Skeletal muscle tissue (tissue), 4 donors: ENCODE results near the gene STK11. TPM values are rescaled to one million over a fixed set of nuclear protein-coding genes. Genes with fewer than 3 reads are reported as not detected.
A peak's percentile ranks its signal among the peaks of the same experiment; 100 is the strongest.

Experiments used
- H3K27ac ChIP-seq: one replicate; pipeline ENCODE4 v1.7.0; 2013; ENCODE audit warnings: mild to moderate bottlenecking, low read depth, low read length, inconsistent platforms
- H3K27me3 ChIP-seq, 3 donors: one replicate each; pipeline ENCODE4 v1.7.0; 2013; ENCODE audit warnings: low read length in 3 of 3; ENCODE audit not compliant: control insufficient read depth in 3 of 3, insufficient read depth in 3 of 3
- H3K36me3 ChIP-seq, 3 donors: one replicate each; pipeline ENCODE4 v1.7.0; 2013; ENCODE audit warnings: low read length in 3 of 3; ENCODE audit not compliant: control insufficient read depth in 3 of 3, insufficient read depth in 3 of 3
- H3K4me1 ChIP-seq, 3 donors: one replicate each; pipeline ENCODE4 v1.7.0; 2013; ENCODE audit warnings: low read length in 3 of 3, mild to moderate bottlenecking in 3 of 3; ENCODE audit not compliant: control insufficient read depth in 3 of 3, insufficient read depth in 3 of 3
- H3K4me3 ChIP-seq, 3 donors: one replicate each; pipeline ENCODE4 v1.7.0; 2013; ENCODE audit warnings: low read length in 3 of 3
- H3K9ac ChIP-seq, 3 donors: one replicate each; pipeline ENCODE4 v1.7.0; 2013; ENCODE audit warnings: low read length in 3 of 3, mild to moderate bottlenecking in 3 of 3, moderate library complexity in 2 of 3, low read depth in 1 of 3
- H3K9me3 ChIP-seq, 3 donors: one replicate each; pipeline ENCODE4 v1.7.0; 2013; ENCODE audit warnings: low read length in 3 of 3; ENCODE audit not compliant: control insufficient read depth in 3 of 3
- total RNA-seq: library from RNA; depleted of rRNA; stranded (reverse); fragments of >200 nt; gene quantifications from one replicate; pipeline ENCODE4 v1.2.3, GENCODE V29; 2014
- donor health status: Osteomylitis.

The STK11 gene
- total RNA-seq, 1 donor from 2014 or later, result 51.7 TPM

DNA sequence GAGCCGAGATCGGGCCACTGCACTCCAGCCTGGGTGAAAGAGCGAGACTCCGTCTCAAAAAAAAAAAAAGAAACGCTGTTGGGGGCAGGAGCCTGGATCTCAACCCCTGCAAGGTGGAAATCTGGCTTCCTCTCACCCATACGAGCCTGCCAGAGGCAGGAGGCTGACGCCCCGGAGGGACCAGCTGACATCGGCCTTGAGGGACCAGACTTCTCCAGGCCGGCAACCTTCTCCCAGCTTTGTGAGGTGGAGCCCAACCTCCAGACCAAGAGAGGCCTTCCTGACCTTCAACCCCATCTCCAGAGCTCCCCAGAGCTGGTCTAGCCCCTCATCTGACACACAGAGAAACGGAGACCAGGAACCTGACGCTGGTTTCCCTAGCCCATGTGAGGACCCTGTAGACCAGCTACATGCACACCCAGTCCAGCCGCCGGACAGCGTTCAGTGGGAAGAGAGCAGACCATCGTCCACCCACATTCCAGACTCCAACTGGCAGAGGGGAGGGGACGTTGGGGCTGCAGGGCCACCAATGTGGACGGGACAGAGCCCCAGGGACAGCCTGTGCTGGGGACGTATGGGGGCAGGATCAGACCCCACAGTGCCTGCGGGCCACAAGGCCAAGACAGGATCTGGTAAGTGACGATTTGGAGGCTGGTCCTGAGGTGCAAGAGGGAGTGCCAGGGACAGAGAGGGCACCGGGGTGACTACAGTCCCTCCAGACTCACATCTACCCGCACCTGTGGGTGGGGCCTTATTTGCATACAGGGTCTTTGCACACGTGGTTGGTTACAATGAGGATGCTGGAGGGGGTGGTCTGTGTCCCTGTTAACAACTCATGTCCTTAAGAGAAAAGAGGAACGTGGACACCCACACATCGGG is 42.9 kb upstream of the STK11 start:
- no peak overlapping the region for H3K4me3 ChIP-seq
- no peak overlapping the region for H3K27ac ChIP-seq

GRCh38 chr19:1163283-1163933 is 42.2 kb upstream of the STK11 start:
- Histone ChIP-seq H3K9me3 (no peaks in the 10 kb centered on the region), H3K9ac (peak overlapping the region in 2 of 3 donors; percentile 32 to 40), H3K4me1 (peaks cover 0 to 35% (median 7%) of the 10 kb centered on the region in 3 donors), H3K4me3 (no peak overlapping the region), H3K27me3 (no peaks in the 10 kb centered on the region), H3K36me3 (peaks cover 0 to 3% (median 0%) of the 10 kb centered on the region in 3 donors), H3K27ac (peak overlapping the region; percentile 40)

More for the DNA sequence above, 42.9 kb upstream of the STK11 start:
- Histone ChIP-seq H3K36me3 (peaks cover 0 to 3% (median 0%) of the 10 kb centered on the region in 3 donors), H3K4me1 (peaks cover 0 to 33% (median 7%) of the 10 kb centered on the region in 3 donors), H3K9me3 (no peaks in the 10 kb centered on the region), H3K27me3 (no peaks in the 10 kb centered on the region), H3K9ac (no peak overlapping the region)

DNA sequence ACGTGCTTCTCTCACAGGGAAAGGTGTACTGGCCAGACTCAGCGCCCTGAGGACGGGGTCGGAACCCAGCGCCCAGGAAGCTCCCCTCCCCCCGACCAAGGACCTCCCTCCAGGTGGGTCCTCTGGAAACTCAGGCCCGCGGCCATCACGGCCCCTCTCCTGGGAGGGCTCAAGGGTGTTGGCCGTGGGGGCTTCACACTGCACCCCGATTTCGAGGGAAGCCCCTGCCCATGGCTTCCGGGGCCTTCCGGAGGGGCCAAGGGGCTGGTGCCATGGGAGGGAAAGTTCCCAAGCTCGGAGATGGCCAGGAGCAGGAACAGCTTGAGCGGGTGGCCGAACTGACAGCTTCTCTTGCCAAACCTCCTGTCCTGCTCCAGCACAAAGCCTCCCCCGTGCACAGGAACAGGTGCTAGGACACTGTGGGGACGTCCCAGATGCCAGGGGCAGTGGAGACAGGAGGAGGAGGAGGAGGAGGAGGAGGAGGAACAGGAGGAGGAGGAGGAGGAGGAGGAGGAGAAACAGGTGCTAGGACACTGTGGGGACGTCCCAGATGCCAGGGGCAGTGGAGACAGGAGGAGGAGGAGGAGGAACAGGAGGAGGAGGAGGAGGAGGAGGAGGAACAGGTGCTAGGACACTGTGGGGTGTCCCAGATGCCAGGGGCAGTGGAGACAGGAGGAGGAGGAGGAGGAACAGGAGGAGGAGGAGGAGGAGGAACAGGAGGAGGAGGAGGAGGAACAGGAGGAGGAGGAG is 41.5 kb upstream of the STK11 start:
- peaks cover 0 to 3% (median 0%) of the 10 kb centered on the region in 3 donors for H3K36me3 ChIP-seq
- no peak overlapping the region for H3K4me3 ChIP-seq
- peaks cover 0 to 38% (median 7%) of the 10 kb centered on the region in 3 donors for H3K4me1 ChIP-seq
- peak overlapping the region in 2 of 3 donors; percentile 32 to 40 for H3K9ac ChIP-seq
- H3K27ac ChIP-seq, result peak overlapping the region; percentile 40
- H3K27me3 ChIP-seq, result no peaks in the 10 kb centered on the region
- no peaks in the 10 kb centered on the region for H3K9me3 ChIP-seq

- H3K27me3 ChIP-seq, result no peaks in the 10 kb centered on the region
- no peak overlapping the region for H3K9ac ChIP-seq
- peak overlapping the region; percentile 19 for H3K27ac ChIP-seq
- peaks cover 0 to 46% (median 12%) of the 10 kb centered on the region in 3 donors for H3K4me1 ChIP-seq
- no peaks in the 10 kb centered on the region for H3K9me3 ChIP-seq
- no peak overlapping the region for H3K4me3 ChIP-seq
- peaks cover 0 to 3% (median 0%) of the 10 kb centered on the region in 3 donors for H3K36me3 ChIP-seq
These were observed 40.7 kb upstream of the STK11 start for GRCh38 chr19:1164684-1165531.

GRCh38 chr19:1166872-1167573 is 38.6 kb upstream of the STK11 start:
- Histone ChIP-seq H3K9ac (no peak overlapping the region), H3K9me3 (no peaks in the 10 kb centered on the region), H3K27me3 (no peaks in the 10 kb centered on the region), H3K4me3 (no peak overlapping the region), H3K36me3 (peaks cover 0 to 7% (median 5%) of the 10 kb centered on the region in 3 donors), H3K27ac (no peak overlapping the region), H3K4me1 (peaks cover 4 to 67% (median 22%) of the 10 kb centered on the region in 3 donors)

GRCh38 chr19:1167687-1168571 is 37.6 kb upstream of the STK11 start:
- Histone ChIP-seq H3K27ac (peak overlapping the region; percentile 72), H3K9ac (peak overlapping the region in 1 of 3 donors; percentile 38), H3K4me1 (peaks cover 6 to 71% (median 23%) of the 10 kb centered on the region in 3 donors), H3K27me3 (no peaks in the 10 kb centered on the region), H3K4me3 (no peak overlapping the region), H3K9me3 (no peaks in the 10 kb centered on the region), H3K36me3 (peaks cover 0 to 7% (median 5%) of the 10 kb centered on the region in 3 donors)

DNA sequence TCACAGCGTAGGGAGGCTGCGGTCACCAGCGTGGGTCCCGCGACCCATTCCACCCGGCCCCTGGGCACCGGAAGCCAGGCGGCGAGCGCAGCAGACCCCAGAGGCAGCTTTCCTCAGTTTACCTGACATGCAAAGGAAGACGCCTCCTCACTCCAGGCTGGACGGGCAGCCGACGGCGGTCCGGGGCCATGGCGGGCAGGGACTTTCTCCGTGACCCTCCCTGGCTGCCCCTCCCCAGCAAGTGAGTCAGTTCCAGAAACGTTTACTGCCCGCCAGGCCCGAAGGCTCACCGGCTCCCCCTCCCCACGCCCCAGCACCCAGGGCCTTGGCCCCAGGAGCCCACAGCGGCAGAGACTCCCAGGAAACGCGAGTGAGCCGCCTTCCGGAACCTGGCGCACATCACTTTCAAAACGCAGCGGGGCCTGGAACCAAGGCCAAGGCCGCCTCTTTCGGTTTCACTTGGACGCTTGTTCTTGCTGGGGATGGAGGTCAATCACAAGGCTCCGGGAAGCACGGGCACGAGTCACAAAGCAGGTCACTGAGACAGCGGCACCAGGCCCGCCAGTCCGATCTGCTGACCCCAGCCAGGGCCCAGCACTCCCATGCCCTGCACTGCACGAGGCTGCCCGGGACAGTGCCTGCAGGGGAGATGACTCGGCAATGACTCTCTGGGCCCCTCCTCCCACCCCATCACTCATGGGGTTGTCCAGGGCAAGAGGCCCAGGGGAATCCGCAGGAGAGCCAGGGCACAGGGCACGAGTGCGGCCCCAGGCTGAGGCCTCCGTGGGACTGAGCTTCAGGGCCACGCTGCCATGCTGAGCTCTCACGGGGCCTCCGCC is 36.8 kb upstream of the STK11 start:
- Histone ChIP-seq H3K27me3 (no peaks in the 10 kb centered on the region), H3K27ac (peak overlapping the region; percentile 72), H3K9ac (peak overlapping the region in 2 of 3 donors; percentile 33 to 38), H3K36me3 (peaks cover 0 to 7% (median 5%) of the 10 kb centered on the region in 3 donors), H3K4me1 (peaks cover 6 to 69% (median 21%) of the 10 kb centered on the region in 3 donors), H3K4me3 (peak overlapping the region in 1 of 3 donors; percentile 32), H3K9me3 (no peaks in the 10 kb centered on the region)
